Activated naive CD8-positive, alpha-beta T cell treated with anti-CD3 and anti-CD28 coated beads, Interleukin-2, amount 50 U/mL, for 16 hours (primary cell): ENCODE measurements around the gene MXRA7.

Source experiments
- DNase-seq: peaks from one replicate; pipeline ENCODE4 v3.0.0-alpha.2; 2020; ENCODE audit warnings: low read depth, low spot score

MXRA7 gene

GRCh38 chr17:76677406-76677805 lies 33.4 kb downstream of the MXRA7 start:
- DNase-seq: no peak

DNA sequence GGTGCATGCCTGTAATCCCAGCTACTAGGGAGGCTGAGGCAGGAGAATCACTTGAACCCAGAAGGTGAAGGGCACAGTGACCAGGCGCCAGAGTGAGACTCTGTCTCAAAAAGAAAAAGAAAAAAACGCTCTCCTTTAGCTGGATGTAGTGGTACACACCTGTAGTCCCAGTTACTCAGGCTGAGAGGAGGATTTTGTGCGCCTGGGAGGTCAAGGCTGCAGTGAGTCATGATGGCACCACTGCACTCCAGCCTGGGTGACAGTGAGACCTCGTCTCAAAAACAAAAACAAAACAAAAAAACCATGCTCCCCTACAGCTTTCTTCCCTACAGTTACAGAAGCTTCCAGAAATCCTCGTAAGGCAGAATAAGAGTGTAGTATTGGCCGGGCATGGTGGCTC lies 34.1 kb downstream of the MXRA7 start:
- DNase-seq: no peak

DNA sequence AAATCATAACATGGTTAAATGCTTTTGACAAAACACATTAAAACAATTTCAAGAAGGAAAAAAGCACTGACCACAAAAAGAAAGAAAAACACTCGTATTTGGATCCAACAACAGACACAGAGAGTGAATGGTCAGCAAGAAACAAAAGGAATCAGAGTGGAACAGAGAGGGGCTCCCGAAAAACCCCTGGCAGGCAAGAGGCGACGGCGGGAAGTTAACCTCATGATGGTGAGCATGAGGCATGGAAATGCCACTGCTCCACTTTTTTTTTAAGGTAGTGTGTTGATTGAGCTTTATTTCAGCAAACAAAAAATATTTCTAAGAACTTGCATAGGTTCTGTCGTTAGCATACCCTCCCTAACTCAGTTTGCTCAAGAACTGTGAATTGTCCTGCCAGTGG lies 35.1 kb downstream of the MXRA7 start:
- DNase-seq: no peak

- no peak for DNase-seq
Measured at GRCh38 chr17:76674600-76674999, 36.2 kb downstream of the MXRA7 start.

GRCh38 chr17:76673729-76674128 lies 37.0 kb downstream of the MXRA7 start:
- DNase-seq: no peak

DNA sequence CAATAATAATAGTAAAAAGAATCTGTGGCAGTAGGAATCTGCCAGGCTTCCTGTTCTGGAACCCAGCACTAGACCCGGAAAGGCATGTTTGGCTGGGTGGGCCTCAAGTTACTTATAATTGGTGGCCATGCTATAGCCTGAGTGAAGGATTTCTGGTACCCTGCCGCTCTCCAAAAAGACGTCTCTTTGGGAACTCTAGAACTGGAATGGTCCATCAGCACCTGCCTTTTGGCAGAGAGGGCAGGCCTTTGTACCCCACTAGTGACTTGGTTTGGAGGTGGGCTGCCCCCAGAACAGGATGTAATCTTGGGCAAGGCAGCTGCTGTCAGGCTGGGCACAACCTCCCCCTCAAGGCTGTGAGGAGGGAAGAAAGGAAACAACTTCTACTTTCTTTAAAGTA lies 37.9 kb downstream of the MXRA7 start:
- no peak for DNase-seq

DNA sequence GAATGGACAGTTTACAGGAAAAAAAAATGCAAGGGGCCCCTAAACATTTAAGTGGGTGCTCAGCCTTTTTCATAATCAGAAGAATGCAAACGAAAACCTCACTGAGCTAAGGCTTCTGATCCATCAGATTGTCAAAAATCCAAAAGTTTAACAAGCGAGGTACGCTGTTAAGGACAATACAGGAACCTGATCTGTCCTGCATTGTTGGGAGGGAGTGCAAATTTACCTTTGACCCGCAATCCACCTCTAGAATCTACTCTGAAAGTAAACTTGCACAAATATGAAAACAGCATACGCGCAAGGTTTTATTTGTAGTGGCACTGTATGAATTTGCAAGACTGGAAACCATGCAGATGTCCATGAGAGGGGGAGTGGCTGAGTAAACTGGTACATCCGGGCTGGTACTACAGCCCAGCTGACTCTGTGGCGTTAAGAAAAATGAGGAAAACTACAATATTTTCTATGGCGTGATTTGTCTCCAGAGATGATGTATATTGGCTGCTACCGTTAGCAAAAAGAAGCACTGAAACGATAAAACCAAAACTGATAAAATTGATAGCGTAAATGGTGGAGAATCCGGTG lies 38.4 kb downstream of the MXRA7 start:
- DNase-seq: no peak

- no peak for DNase-seq
Measured at GRCh38 chr17:76671912-76672262, 38.9 kb downstream of the MXRA7 start.

- DNase-seq: peak; percentile 98
Measured at GRCh38 chr17:76671123-76671911, 39.4 kb downstream of the MXRA7 start.

DNA sequence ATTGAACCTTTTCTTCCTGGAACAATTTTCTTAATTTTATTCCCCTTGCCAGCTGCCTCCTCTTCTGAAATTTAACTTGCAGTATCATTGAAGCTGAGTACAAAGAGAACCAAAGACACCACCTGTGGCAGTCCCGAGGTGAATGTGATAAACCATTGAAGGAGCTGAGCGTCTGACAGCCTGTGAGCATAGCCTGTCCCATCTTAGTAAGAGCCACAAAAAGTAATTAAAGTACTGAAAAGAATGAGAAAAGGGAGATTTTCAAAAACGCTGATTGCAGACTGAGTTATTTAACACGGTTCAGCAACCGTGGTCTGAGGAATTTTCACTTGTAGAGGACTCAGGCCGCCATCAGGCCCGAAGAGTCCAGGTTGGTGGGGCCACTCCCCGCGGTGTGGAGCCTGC lies 40.0 kb downstream of the MXRA7 start:
- no peak for DNase-seq

GRCh38 chr17:76670020-76670717 lies 40.6 kb downstream of the MXRA7 start:
- DNase-seq: no peak

DNA sequence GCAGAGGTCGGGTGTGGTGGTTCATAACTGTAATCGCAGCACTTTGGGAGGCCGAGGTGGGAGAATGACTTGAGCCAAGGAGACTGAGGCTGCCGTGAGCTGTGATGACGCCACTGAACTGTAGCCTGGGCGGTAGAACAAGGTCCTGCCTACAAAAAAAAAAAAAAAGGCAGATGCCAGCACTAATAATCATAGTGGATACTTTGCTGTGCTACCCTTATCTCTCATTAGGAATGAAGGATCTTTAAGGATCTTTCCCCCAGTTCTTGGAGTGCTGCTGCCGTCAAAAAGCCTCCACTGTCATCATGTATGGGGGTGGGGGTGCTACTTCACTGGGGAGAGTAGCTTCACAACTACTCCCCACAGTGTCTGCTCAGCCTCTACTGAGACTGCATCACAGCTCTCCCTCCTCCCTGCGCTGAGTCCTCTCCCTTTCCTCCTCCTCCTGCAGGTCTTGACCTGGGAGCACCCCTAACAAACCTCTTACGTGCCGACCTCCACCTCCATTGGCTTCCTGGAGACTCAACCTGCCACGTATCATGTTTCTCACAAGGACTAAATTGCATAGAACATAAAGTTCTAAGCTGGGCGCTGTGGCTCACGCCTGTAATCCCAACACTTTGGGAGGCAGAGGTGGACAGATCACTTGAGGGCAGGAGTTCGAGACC lies 42.8 kb downstream of the MXRA7 start:
- DNase-seq: no peak

GRCh38 chr17:76667491-76667755 lies 43.3 kb downstream of the MXRA7 start:
- DNase-seq: no peak

- DNase-seq: no peak
Measured at GRCh38 chr17:76660656-76661042, 50.1 kb downstream of the MXRA7 start.

GRCh38 chr17:76659928-76660655 lies 50.7 kb downstream of the MXRA7 start:
- no peak for DNase-seq

GRCh38 chr17:76658242-76658662 lies 52.5 kb downstream of the MXRA7 start:
- no peak for DNase-seq

GRCh38 chr17:76657505-76658241 lies 53.1 kb downstream of the MXRA7 start:
- DNase-seq: no peak

DNA sequence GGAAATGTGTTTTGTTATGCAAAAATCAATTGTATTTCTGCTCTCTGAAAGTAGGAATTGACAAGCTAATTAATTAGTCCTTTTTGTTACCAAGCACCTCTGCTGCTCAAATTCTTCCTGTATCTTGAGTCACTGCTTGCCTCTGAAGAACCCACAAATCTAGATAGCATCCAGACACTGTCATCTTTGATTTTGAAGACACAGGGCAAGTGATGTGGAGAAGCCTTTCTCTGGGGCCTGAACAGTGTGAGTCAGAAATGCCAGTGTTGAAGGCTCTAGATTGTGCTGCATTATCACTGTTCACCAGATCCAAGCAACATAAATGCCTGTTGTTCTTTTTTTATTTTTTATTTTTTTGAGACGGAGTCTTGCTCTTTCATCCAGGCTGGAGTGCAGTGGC lies 56.4 kb downstream of the MXRA7 start:
- no peak for DNase-seq

DNA sequence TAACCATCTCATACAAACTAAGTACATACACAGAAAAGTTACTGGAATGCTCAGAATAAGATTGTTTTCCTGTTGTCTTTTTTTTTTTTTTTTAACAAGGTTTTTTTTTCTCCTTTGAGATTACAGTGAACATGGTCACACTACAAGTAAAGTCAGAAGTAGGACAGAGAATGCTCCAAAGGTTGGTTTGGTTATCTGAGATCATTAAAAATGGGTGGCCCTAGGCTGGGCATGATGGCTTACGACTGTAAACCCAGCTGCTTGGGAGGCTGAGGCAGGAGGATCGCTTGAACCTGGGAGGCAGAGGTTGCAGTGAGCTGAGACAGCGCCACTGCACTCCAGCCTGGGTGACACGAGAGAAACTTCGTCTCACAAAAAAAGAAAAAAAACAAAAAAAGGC lies 60.3 kb downstream of the MXRA7 start:
- DNase-seq: no peak

DNA sequence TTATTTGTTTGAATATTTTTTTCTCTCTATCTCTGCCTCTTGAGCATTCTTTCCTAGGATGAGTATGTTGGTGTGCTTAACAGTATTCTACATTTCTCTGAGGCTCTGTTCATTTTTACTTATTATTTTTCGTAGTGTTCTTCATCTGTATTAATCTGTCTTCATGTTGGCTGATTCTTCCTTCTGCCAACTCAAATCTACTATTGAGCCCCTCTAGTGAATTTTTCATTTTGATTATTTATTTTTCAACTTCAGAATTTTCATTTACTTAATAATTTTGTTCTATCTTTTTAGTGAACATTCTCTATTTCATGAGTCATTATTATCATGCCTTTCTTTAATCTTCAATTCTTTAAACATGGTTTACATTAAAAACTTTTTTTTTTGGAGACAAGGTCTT lies 64.1 kb downstream of the MXRA7 start:
- no peak for DNase-seq

- no peak for DNase-seq
Measured at GRCh38 chr17:76645481-76645880, 65.3 kb downstream of the MXRA7 start.
